GM21717 (cell line): Measurements from ENCODE around the gene RUNX1.
A peak's percentile ranks its signal among the peaks of the same experiment; 100 is the strongest.

Experiments
- ATAC-seq: cut with Tn5 transposase; IDR thresholded peaks from one replicate; pipeline ENCODE4 v1.9.1; 2021; ENCODE audit warnings: mild to moderate bottlenecking, moderate library complexity; ENCODE audit not compliant: unreplicated experiment

The RUNX1 gene

GRCh38 chr21:34864370-34865149, 184.5 kb downstream of the RUNX1 start:
- ATAC-seq = no peak

GRCh38 chr21:34862951-34863350, 186.2 kb downstream of the RUNX1 start:
- no peak for ATAC-seq

DNA sequence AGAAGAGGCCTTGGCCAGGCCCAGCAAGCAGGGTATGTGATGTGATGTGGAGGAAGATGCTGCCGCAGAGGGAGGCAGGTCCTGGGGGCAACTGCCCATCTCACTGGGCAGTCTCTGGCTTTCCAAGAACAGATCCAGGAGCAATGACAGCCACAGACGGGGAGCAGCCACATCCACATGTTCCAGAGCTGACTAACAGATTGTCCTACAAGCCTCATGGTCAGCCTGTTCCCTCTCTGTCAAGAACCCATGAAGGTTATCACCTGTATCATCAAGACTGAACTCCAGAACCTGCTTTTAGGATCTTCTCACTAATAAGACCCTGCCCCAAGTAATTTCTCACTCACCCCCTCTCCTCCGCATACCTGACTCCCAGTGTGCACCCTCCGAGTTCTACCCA, 187.8 kb downstream of the RUNX1 start:
- no peak for ATAC-seq

GRCh38 chr21:34859976-34860653, 189.0 kb downstream of the RUNX1 start:
- ATAC-seq = no peak

GRCh38 chr21:34858559-34858958, 190.5 kb downstream of the RUNX1 start:
- no peak for ATAC-seq

DNA sequence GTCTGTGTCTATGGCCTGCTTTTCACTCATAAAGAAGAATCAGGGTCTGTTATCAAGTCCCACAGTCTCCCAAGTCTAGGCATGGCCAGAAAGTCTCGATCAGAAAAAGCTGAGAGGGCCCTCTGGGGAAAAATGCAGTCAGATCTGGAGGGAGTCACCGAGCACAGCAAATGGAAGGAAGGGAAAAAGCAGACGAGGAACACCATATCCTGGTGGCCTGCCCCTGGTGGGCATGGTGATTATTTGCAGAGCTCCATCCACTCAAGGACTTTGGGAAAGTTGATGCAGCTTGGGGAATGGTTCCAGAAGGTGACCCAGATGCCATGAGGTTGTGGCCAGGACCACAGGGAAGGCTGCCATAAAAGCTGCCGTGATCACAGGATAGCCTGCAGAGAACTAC, 191.2 kb downstream of the RUNX1 start:
- ATAC-seq = no peak

GRCh38 chr21:34857122-34857713, 191.9 kb downstream of the RUNX1 start:
- no peak for ATAC-seq

- ATAC-seq = no peak
Measured at GRCh38 chr21:34852448-34852847, 196.7 kb downstream of the RUNX1 start.

DNA sequence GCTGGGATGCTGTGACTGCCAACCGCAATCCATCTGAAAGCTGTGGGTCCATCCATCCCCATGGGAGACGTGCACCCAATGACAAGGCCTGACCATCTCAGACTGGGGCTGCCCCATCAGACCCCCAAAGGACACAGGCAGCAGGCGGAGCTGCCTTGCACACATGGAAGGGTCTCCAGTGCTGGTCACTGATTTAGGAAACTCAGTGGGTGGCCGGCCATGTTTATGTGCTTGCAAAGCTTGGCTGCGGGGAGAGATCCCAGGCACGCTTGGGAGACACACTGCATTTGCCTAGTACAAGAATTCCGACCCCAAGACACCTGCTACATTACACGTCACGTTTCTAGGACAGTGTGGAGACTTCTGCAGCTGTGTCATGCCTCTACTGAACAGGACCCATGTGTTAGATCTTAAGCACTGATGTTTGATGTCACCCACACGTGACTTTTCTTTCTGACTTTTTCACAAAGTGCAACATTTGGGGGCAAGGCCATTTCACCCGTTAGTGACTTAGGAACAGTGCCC, 198.9 kb downstream of the RUNX1 start:
- no peak for ATAC-seq

DNA sequence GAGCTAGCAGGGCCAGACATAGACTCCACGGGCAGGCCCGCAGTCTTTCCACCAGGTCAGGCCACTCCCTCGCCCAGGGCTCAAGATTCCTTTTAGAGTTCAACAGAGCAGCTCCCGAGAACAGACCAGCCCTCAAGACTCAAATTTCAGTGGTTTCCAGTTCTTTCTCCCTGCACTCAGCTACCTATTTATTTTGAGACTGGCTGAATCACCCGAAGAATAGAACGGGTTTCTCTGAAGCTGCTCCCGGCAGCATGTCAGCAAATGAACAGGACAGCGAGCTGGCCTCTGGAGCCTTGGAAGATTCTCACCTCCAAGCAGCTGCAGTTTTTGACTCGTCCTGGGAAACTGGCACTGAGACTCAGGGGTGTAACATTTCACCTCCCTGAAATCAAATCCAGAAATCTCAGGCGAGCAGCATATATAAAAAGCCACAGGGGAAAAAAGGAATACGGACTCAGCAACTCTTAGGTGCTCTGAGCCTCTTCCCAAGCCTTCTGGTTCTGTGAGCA, 202.4 kb downstream of the RUNX1 start:
- ATAC-seq = no peak

DNA sequence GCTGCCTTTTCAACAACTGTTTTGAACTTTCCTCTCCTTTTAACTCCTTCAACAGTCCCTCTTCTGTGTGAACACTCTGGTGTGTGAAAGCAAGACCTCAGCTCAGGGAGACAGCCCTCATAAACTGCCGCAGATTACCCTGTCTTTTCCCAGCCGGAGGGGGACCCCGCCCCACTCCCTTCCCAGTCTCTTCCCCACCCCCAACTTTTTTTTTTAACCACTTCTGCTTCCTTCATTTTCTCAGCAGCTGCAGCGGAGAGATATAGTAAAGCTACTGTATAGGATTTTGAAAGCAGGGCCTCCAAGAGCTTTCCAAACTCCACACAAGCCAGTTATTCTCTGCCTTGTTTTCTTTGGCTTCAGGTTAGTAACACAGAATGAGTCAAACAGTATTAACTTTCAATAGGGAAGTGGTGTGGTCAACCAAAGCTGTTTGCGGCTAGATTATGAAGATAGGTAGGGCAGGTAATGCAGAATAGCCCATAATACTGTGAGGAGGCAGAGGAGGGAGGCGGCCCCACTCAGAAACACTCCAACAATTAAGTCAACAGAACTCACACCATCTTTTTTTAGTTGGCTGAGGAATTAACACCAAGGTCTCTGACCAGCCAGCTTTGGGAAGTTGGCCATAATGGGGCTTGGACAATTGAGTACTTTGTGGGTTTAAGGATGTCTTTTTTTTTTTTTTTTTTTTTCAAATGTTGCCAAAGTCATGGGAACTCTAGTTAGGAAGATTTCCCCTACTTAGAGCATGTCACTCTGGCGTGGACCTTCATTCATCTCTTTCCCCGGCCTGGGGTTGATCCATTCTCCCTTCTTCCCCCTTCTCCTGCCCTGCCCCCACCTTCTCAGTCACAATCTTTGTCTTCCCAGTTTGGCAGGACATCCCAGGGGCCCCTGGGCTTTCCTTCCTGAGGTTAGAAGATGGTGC, 203.3 kb downstream of the RUNX1 start:
- peak; percentile 87 for ATAC-seq

GRCh38 chr21:34844924-34845238, 204.2 kb downstream of the RUNX1 start:
- no peak for ATAC-seq

- ATAC-seq = no peak
Measured at GRCh38 chr21:34844013-34844923, 204.8 kb downstream of the RUNX1 start.

GRCh38 chr21:34843562-34843961, 205.5 kb downstream of the RUNX1 start:
- ATAC-seq = no peak

DNA sequence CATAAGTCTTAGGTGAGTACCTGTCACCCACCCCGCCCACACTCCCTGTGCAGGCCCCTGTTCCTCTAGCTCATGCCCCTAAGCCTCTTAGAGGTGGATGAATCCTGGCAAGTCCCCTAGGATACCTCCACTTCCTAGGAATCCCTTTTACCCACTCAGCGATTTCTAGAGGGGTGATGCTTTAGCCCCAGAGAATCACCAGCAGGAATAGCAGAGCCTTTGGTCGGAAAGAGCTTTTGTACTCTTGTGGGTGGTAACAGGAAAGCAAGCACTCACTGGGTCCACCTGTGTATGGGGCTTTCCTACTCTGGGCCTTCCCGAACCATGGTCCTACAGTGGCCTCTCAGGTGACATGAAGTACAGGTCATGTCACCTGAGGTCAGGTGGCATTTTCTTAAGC, 207.9 kb downstream of the RUNX1 start:
- ATAC-seq = no peak

- ATAC-seq = no peak
Measured at GRCh38 chr21:34840693-34841092, 208.4 kb downstream of the RUNX1 start.

GRCh38 chr21:34838956-34839820, 209.9 kb downstream of the RUNX1 start:
- no peak for ATAC-seq

- no peak for ATAC-seq
Measured at GRCh38 chr21:34836933-34837505, 212.1 kb downstream of the RUNX1 start.
